HL-60 (cell line): ENCODE results near the gene MACROD2.

Experiments used
- DNase-seq, 2 experiments: peaks; one replicate each; pipeline ENCODE4 v3.0.0-alpha.2; 2010 to 2020; ENCODE audit warnings: low read depth in 1 of 2, low spot score in 1 of 2
- H3K27ac ChIP-seq: fragments of 250-450 bp; sonication (Bioruptor Pico); replicated peaks from 2 replicates; pipeline ENCODE4 v1.5.1; 2020; ENCODE audit warnings: mild to moderate bottlenecking, moderate library complexity
- H3K27me3 ChIP-seq: fragments of 250-450 bp; sonication (Bioruptor Pico); 2 replicates; pipeline ENCODE4 v1.5.1; 2021; ENCODE audit warnings: mild to moderate bottlenecking, moderate library complexity; ENCODE audit not compliant: insufficient read depth, poor library complexity, severe bottlenecking
- H3K4me3 ChIP-seq: replicated peaks from 2 replicates; pipeline ENCODE4 v1.5.1; 2011; ENCODE audit warnings: mild to moderate bottlenecking, control low read depth, low read length; ENCODE audit not compliant: insufficient read depth
- GABPA ChIP-seq: IDR thresholded peaks from 2 replicates; pipeline ENCODE4 v1.6.1; 2012; ENCODE audit warnings: low read depth
- POLR2AphosphoS5 ChIP-seq: IDR thresholded peaks from 2 replicates; pipeline ENCODE4 v1.6.1; 2012; ENCODE audit warnings: low read depth
- SPI1 ChIP-seq: IDR thresholded peaks from 2 replicates; pipeline ENCODE4 v1.6.1; 2012; ENCODE audit warnings: low read depth, mild to moderate bottlenecking, borderline replicate concordance
- TF ChIP-seq, protein P1 (sequence below): IDR thresholded peaks from one replicate; pipeline ENCODE4 v1.5.1; 2011; ENCODE audit warnings: low read length, control low read depth, inconsistent platforms; ENCODE audit not compliant: insufficient read depth
- TF ChIP-seq, protein P2 (sequence below): IDR thresholded peaks from 2 replicates; pipeline ENCODE4 v1.6.1; 2012; ENCODE audit warnings: low read depth; ENCODE audit not compliant: insufficient replicate concordance

The MACROD2 gene

DNA sequence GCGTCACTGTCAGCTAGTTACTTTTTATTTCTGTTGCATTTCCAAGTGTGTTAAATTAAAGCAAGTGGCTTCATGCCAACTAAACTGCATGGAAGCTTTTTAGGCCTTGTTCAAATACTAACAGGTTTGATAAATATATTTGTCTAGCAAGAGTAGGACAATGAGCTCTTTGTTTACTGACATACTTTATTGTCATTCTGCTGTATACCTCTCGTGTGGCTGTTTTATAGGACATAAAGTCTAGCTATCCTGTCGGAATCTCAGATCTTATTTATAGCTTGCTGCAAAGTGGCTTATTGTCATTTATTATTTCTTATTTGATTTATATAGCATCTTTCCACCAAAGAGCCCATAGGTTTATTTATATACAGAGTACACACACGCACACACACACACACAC is 1866.9 kb downstream of the MACROD2 start:
- no peak for TF ChIP-seq GABPA
- TF ChIP-seq, protein P1, sequence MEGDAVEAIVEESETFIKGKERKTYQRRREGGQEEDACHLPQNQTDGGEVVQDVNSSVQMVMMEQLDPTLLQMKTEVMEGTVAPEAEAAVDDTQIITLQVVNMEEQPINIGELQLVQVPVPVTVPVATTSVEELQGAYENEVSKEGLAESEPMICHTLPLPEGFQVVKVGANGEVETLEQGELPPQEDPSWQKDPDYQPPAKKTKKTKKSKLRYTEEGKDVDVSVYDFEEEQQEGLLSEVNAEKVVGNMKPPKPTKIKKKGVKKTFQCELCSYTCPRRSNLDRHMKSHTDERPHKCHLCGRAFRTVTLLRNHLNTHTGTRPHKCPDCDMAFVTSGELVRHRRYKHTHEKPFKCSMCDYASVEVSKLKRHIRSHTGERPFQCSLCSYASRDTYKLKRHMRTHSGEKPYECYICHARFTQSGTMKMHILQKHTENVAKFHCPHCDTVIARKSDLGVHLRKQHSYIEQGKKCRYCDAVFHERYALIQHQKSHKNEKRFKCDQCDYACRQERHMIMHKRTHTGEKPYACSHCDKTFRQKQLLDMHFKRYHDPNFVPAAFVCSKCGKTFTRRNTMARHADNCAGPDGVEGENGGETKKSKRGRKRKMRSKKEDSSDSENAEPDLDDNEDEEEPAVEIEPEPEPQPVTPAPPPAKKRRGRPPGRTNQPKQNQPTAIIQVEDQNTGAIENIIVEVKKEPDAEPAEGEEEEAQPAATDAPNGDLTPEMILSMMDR, result no peak
- TF ChIP-seq, protein P2, sequence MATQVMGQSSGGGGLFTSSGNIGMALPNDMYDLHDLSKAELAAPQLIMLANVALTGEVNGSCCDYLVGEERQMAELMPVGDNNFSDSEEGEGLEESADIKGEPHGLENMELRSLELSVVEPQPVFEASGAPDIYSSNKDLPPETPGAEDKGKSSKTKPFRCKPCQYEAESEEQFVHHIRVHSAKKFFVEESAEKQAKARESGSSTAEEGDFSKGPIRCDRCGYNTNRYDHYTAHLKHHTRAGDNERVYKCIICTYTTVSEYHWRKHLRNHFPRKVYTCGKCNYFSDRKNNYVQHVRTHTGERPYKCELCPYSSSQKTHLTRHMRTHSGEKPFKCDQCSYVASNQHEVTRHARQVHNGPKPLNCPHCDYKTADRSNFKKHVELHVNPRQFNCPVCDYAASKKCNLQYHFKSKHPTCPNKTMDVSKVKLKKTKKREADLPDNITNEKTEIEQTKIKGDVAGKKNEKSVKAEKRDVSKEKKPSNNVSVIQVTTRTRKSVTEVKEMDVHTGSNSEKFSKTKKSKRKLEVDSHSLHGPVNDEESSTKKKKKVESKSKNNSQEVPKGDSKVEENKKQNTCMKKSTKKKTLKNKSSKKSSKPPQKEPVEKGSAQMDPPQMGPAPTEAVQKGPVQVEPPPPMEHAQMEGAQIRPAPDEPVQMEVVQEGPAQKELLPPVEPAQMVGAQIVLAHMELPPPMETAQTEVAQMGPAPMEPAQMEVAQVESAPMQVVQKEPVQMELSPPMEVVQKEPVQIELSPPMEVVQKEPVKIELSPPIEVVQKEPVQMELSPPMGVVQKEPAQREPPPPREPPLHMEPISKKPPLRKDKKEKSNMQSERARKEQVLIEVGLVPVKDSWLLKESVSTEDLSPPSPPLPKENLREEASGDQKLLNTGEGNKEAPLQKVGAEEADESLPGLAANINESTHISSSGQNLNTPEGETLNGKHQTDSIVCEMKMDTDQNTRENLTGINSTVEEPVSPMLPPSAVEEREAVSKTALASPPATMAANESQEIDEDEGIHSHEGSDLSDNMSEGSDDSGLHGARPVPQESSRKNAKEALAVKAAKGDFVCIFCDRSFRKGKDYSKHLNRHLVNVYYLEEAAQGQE, result no peak
- TF ChIP-seq SPI1, result no peak
- no peak for TF ChIP-seq POLR2AphosphoS5
- Histone ChIP-seq H3K27ac (no peak overlapping the region), H3K27me3 (no peaks in the 10 kb centered on the region), H3K4me3 (no peak overlapping the region)
- DNase-seq, result no peak

DNA sequence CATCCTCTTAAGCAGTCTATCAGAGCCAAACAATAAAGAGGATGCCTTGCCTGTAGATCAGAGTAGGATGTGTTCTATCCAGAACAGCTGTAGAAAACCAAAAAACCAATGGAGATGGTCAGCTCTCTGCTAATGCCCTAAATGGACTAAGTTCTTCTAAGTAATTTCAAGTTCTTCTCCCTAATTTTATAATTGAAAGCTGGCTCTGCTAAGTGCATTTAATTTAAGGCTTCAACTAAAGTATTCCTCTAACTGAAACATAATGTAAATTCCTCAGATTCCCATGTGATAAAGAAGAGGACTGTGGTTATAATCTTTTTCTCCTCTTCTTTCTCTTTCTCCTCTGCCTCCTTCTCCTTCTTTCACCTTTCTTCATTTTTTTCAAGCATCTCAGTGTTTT is 1868.4 kb downstream of the MACROD2 start:
- no peak for DNase-seq
- Histone ChIP-seq H3K27ac (no peak overlapping the region), H3K4me3 (no peak overlapping the region), H3K27me3 (no peaks in the 10 kb centered on the region)
- TF ChIP-seq, protein P1, result no peak
- TF ChIP-seq GABPA (no peak), SPI1 (no peak), POLR2AphosphoS5 (no peak)
- TF ChIP-seq, protein P2, result no peak

GRCh38 chr20:15865553-15865952 is 1870.2 kb downstream of the MACROD2 start:
- TF ChIP-seq, protein P1, result no peak
- TF ChIP-seq, protein P2, result no peak
- TF ChIP-seq POLR2AphosphoS5 (no peak), GABPA (no peak), SPI1 (no peak)
- H3K4me3 ChIP-seq, result no peak overlapping the region
- no peaks in the 10 kb centered on the region for H3K27me3 ChIP-seq
- no peak for DNase-seq
- H3K27ac ChIP-seq, result no peak overlapping the region
